Neural progenitor cell (in vitro differentiated cells): ENCODE measurements around the gene PHB1. TPM values are rescaled to one million over a fixed set of nuclear protein-coding genes. Genes with fewer than 3 reads are reported as not detected.

ENCODE experiments used
- DNase-seq: peaks from one replicate; pipeline ENCODE4 v3.0.0-alpha.2; 2016; ENCODE audit warnings: low spot score
- H2AFZ ChIP-seq: fragments of 200-600 bp; sonication (generic); replicated peaks from 2 replicates; pipeline ENCODE4 v1.6.1; 2016; ENCODE audit warnings: antibody characterized with exemption
- H3F3A ChIP-seq: fragments of 200-600 bp; sonication (generic); 2 replicates; pipeline ENCODE4 v1.6.1; 2016; ENCODE audit warnings: antibody characterized with exemption, low read depth
- H3K27ac ChIP-seq: fragments of 200-600 bp; sonication (generic); 2 replicates; pipeline ENCODE4 v1.5.1; 2016; ENCODE audit warnings: mild to moderate bottlenecking
- H3K27me3 ChIP-seq: fragments of 200-600 bp; sonication (generic); 2 replicates; pipeline ENCODE4 v1.6.1; 2016; ENCODE audit warnings: mild to moderate bottlenecking, moderate library complexity
- H3K36me3 ChIP-seq: fragments of 200-600 bp; sonication (generic); 2 replicates; pipeline ENCODE4 v1.5.1; 2016
- H3K4me1 ChIP-seq: fragments of 200-600 bp; sonication (generic); 2 replicates; pipeline ENCODE4 v1.6.1; 2016; ENCODE audit warnings: mixed run types
- H3K4me2 ChIP-seq: fragments of 200-600 bp; sonication (generic); 2 replicates; pipeline ENCODE4 v1.6.1; 2016
- H3K4me3 ChIP-seq: fragments of 200-600 bp; sonication (generic); 2 replicates; pipeline ENCODE4 v1.5.1; 2016
- H3K79me2 ChIP-seq: fragments of 200-600 bp; sonication (generic); 2 replicates; pipeline ENCODE4 v1.6.1; 2016; ENCODE audit warnings: low read depth
- H3K9ac ChIP-seq: fragments of 200-600 bp; sonication (generic); 2 replicates; pipeline ENCODE4 v1.6.1; 2016
- H3K9me3 ChIP-seq: fragments of 200-600 bp; sonication (generic); 2 replicates; pipeline ENCODE4 v1.5.1; 2016; ENCODE audit warnings: low read depth
- H4K20me1 ChIP-seq: fragments of 200-600 bp; sonication (generic); 2 replicates; pipeline ENCODE4 v1.6.1; 2016; ENCODE audit warnings: low read depth
- H3K27ac Mint-ChIP-seq: 3 replicates; pipeline ENCODE4 v1.8.0; 2021; ENCODE audit warnings: mixed read lengths
- H3K27me3 Mint-ChIP-seq: 2 replicates; pipeline ENCODE4 v1.8.0; 2022; ENCODE audit warnings: low read depth, mild to moderate bottlenecking, inconsistent platforms, moderate library complexity, mixed read lengths; ENCODE audit not compliant: insufficient read depth
- H3K36me3 Mint-ChIP-seq: 3 replicates; pipeline ENCODE4 v1.8.0; 2021; ENCODE audit warnings: mixed read lengths
- H3K4me1 Mint-ChIP-seq: 3 replicates; pipeline ENCODE4 v1.8.0; 2021; ENCODE audit warnings: mixed read lengths
- H3K4me3 Mint-ChIP-seq: 3 replicates; pipeline ENCODE4 v1.8.0; 2021; ENCODE audit warnings: mild to moderate bottlenecking, moderate library complexity, mixed read lengths
- H3K9me3 Mint-ChIP-seq: 3 replicates; pipeline ENCODE4 v1.8.0; 2020; ENCODE audit warnings: mixed read lengths
- CTCF ChIP-seq: fragments of 200-600 bp; sonication (generic); IDR thresholded peaks from 2 replicates; pipeline ENCODE4 v1.5.1; 2017; ENCODE audit warnings: antibody characterized with exemption, mild to moderate bottlenecking
- EZH2 ChIP-seq: fragments of 200-600 bp; sonication (generic); IDR thresholded peaks from 2 replicates; pipeline ENCODE4 v1.6.1; 2017; ENCODE audit warnings: antibody characterized with exemption, mild to moderate bottlenecking, moderate library complexity
- EZH2phosphoT487 ChIP-seq: fragments of 200-600 bp; sonication (generic); IDR thresholded peaks from 2 replicates; pipeline ENCODE4 v1.6.1; 2017; ENCODE audit warnings: antibody characterized with exemption
- total RNA-seq: library from RNA; depleted of rRNA; stranded (reverse); fragments of >200 nt; gene quantifications from 2 replicates; pipeline ENCODE4 v1.2.3, GENCODE V29; 2015; ENCODE audit warnings: low replicate concordance

The PHB1 gene
- total RNA-seq, 1 donor from 2014 or later: 126 TPM

GRCh38 chr17:49456183-49456965 is 41.7 kb upstream of the PHB1 start:
- H3K27me3 ChIP-seq: peaks cover 2% of the 10 kb centered on the region
- no peaks in the 10 kb centered on the region for H3F3A ChIP-seq
- no peaks in the 10 kb centered on the region for H4K20me1 ChIP-seq
- H3K4me1 ChIP-seq: peaks cover 10% of the 10 kb centered on the region
- no peak overlapping the region for H3K27ac Mint-ChIP-seq
- H3K27me3 Mint-ChIP-seq: peaks cover 15% of the 10 kb centered on the region
- H3K4me3 ChIP-seq: no peak overlapping the region
- H3K4me1 Mint-ChIP-seq: peaks cover 15% of the 10 kb centered on the region
- H3K36me3 Mint-ChIP-seq: no peaks in the 10 kb centered on the region
- no peak overlapping the region for H3K4me2 ChIP-seq
- H3K36me3 ChIP-seq: no peaks in the 10 kb centered on the region
- TF ChIP-seq CTCF: no peak
- TF ChIP-seq EZH2: no peak
- TF ChIP-seq EZH2phosphoT487: no peak
- H2AFZ ChIP-seq: no peak overlapping the region
- no peaks in the 10 kb centered on the region for H3K9me3 ChIP-seq
- no peaks in the 10 kb centered on the region for H3K79me2 ChIP-seq
- H3K4me3 Mint-ChIP-seq: no peak overlapping the region
- H3K27ac ChIP-seq: no peak overlapping the region
- no peak overlapping the region for H3K9ac ChIP-seq
- no peak for DNase-seq
- H3K9me3 Mint-ChIP-seq: no peaks in the 10 kb centered on the region

- peaks cover 10% of the 10 kb centered on the region for H3K4me1 ChIP-seq
- Mint-ChIP-seq H3K27me3 (peaks cover 9% of the 10 kb centered on the region), H3K4me1 (peaks cover 15% of the 10 kb centered on the region)
Observed at GRCh38 chr17:49455272-49455861, 40.7 kb upstream of the PHB1 start.

GRCh38 chr17:49454050-49454449 is 39.4 kb upstream of the PHB1 start:
- Histone ChIP-seq H3K27me3 (no peaks in the 10 kb centered on the region), H2AFZ (no peak overlapping the region), H3K4me1 (peaks cover 10% of the 10 kb centered on the region), H3K27ac (no peak overlapping the region), H3K9ac (no peak overlapping the region), H4K20me1 (no peaks in the 10 kb centered on the region), H3K79me2 (no peaks in the 10 kb centered on the region), H3F3A (no peaks in the 10 kb centered on the region), H3K4me2 (no peak overlapping the region), H3K36me3 (no peaks in the 10 kb centered on the region), H3K4me3 (no peak overlapping the region), H3K9me3 (no peaks in the 10 kb centered on the region)
- Mint-ChIP-seq H3K27me3 (peaks cover 9% of the 10 kb centered on the region), H3K4me1 (peaks cover 15% of the 10 kb centered on the region), H3K4me3 (no peak overlapping the region), H3K9me3 (no peaks in the 10 kb centered on the region), H3K27ac (no peak overlapping the region), H3K36me3 (no peaks in the 10 kb centered on the region)
- peak; percentile 51 for DNase-seq
- TF ChIP-seq EZH2: no peak
- TF ChIP-seq CTCF: no peak

More at GRCh38 chr17:49455272-49455861, 40.7 kb upstream of the PHB1 start:
- H3F3A ChIP-seq: no peaks in the 10 kb centered on the region
- H3K27ac ChIP-seq: no peak overlapping the region
- no peak for TF ChIP-seq EZH2
- no peak for TF ChIP-seq CTCF
- TF ChIP-seq EZH2phosphoT487: no peak
- no peak overlapping the region for H3K4me2 ChIP-seq
- H3K36me3 ChIP-seq: no peaks in the 10 kb centered on the region
- no peak overlapping the region for H3K27ac Mint-ChIP-seq
- no peaks in the 10 kb centered on the region for H4K20me1 ChIP-seq
- no peaks in the 10 kb centered on the region for H3K27me3 ChIP-seq
- H3K9me3 Mint-ChIP-seq: no peaks in the 10 kb centered on the region
- no peak overlapping the region for H2AFZ ChIP-seq
- no peaks in the 10 kb centered on the region for H3K79me2 ChIP-seq
- DNase-seq: no peak
- no peak overlapping the region for H3K4me3 ChIP-seq
- H3K9ac ChIP-seq: no peak overlapping the region
- no peaks in the 10 kb centered on the region for H3K9me3 ChIP-seq
- H3K36me3 Mint-ChIP-seq: no peaks in the 10 kb centered on the region
- H3K4me3 Mint-ChIP-seq: no peak overlapping the region
